Neutrophil (primary cell): ENCODE results near the gene GNAL.

Source experiments
- H3K27ac ChIP-seq: fragments of 200-600 bp; sonication (generic); 2 replicates; pipeline ENCODE4 v1.5.1; 2016; ENCODE audit warnings: mild to moderate bottlenecking, moderate library complexity
- H3K27me3 ChIP-seq: fragments of 200-600 bp; sonication (generic); 2 replicates; pipeline ENCODE4 v1.6.0; 2016; ENCODE audit warnings: mild to moderate bottlenecking
- H3K36me3 ChIP-seq: fragments of 200-600 bp; sonication (generic); 2 replicates; pipeline ENCODE4 v1.5.1; 2017
- H3K4me1 ChIP-seq, 2 experiments: fragments of 200-600 bp in 1 of 2; sonication (generic) in 1 of 2; 1 replicate in 1 of 2; 2 replicates in 1 of 2; pipeline versions ENCODE4 v1.5.1 to v1.6.1; 2013 to 2016; ENCODE audit warnings: low read depth in 1 of 2, low read length in 1 of 2, mild to moderate bottlenecking in 1 of 2, moderate library complexity in 1 of 2; ENCODE audit not compliant: control insufficient read depth in 1 of 2, insufficient read depth in 1 of 2
- H3K4me3 ChIP-seq, 2 experiments: fragments of 200-600 bp in 1 of 2; sonication (generic) in 1 of 2; 1 replicate in 1 of 2; 2 replicates in 1 of 2; pipeline ENCODE4 v1.5.1; 2013 to 2016; ENCODE audit warnings: low read depth in 1 of 2, low read length in 1 of 2, mild to moderate bottlenecking in 1 of 2, moderate library complexity in 1 of 2
- H3K9me3 ChIP-seq: fragments of 200-600 bp; sonication (generic); 2 replicates; pipeline ENCODE4 v1.5.1; 2016
- CTCF ChIP-seq: fragments of 200-600 bp; sonication (generic); IDR thresholded peaks from 2 replicates; pipeline ENCODE4 v1.5.1; 2016; ENCODE audit warnings: antibody characterized with exemption

The GNAL gene

GRCh38 chr18:11883153-11883552 is 194.1 kb downstream of the GNAL start:
- H3K9me3 ChIP-seq = no peaks in the 10 kb centered on the region
- TF ChIP-seq CTCF = no peak
- H3K27me3 ChIP-seq = no peaks in the 10 kb centered on the region
- H3K36me3 ChIP-seq = peaks cover 57% of the 10 kb centered on the region
- peak overlapping the region; percentile 87 for H3K27ac ChIP-seq
- H3K4me1 ChIP-seq = peaks cover 39 to 45% of the 10 kb centered on the region in 2 experiments
- H3K4me3 ChIP-seq = peak overlapping the region; percentile 34 to 41

- Histone ChIP-seq H3K4me1 (peaks cover 39 to 45% of the 10 kb centered on the region in 2 experiments), H3K27me3 (no peaks in the 10 kb centered on the region), H3K36me3 (peaks cover 66% of the 10 kb centered on the region), H3K4me3 (no peak overlapping the region), H3K9me3 (no peaks in the 10 kb centered on the region), H3K27ac (peak overlapping the region; percentile 87)
- no peak for TF ChIP-seq CTCF
These were observed 195.4 kb downstream of the GNAL start for GRCh38 chr18:11884396-11885030.

GRCh38 chr18:11885278-11885947 is 196.3 kb downstream of the GNAL start:
- peaks cover 39 to 45% of the 10 kb centered on the region in 2 experiments for H3K4me1 ChIP-seq
- TF ChIP-seq CTCF = no peak
- H3K9me3 ChIP-seq = no peaks in the 10 kb centered on the region
- peak overlapping the region; percentile 87 for H3K27ac ChIP-seq
- no peak overlapping the region for H3K4me3 ChIP-seq
- no peaks in the 10 kb centered on the region for H3K27me3 ChIP-seq
- peaks cover 73% of the 10 kb centered on the region for H3K36me3 ChIP-seq

- peaks cover 30 to 33% of the 10 kb centered on the region in 2 experiments for H3K4me1 ChIP-seq
- no peak overlapping the region for H3K4me3 ChIP-seq
- H3K27ac ChIP-seq = peak overlapping the region; percentile 15
- no peak for TF ChIP-seq CTCF
- H3K9me3 ChIP-seq = no peaks in the 10 kb centered on the region
- H3K27me3 ChIP-seq = no peaks in the 10 kb centered on the region
- peaks cover 74% of the 10 kb centered on the region for H3K36me3 ChIP-seq
These were observed 197.6 kb downstream of the GNAL start for GRCh38 chr18:11886577-11887110.

- no peaks in the 10 kb centered on the region for H3K9me3 ChIP-seq
- H3K4me1 ChIP-seq = peaks cover 30 to 33% of the 10 kb centered on the region in 2 experiments
- TF ChIP-seq CTCF = no peak
- peak overlapping the region; percentile 15 for H3K27ac ChIP-seq
- H3K27me3 ChIP-seq = no peaks in the 10 kb centered on the region
- no peak overlapping the region for H3K4me3 ChIP-seq
- H3K36me3 ChIP-seq = peaks cover 79% of the 10 kb centered on the region
These were observed 198.5 kb downstream of the GNAL start for GRCh38 chr18:11887328-11888128.
